Liver (tissue), 9 donors: ENCODE measurements around the gene PEX14. TPM values are rescaled to one million over a fixed set of nuclear protein-coding genes. Genes with fewer than 3 reads are reported as not detected.
A peak's percentile ranks its signal among the peaks of the same experiment; 100 is the strongest.
"Not testable (repeated sequence)": the region's sequence is repeated elsewhere in the genome, so short reads cannot be mapped to it uniquely, and the experiment has no call there.

Experiments
- DNase-seq: peaks from one replicate; pipeline ENCODE4 v3.0.0-alpha.2; 2017; ENCODE audit warnings: low spot score
- H3K27ac ChIP-seq, 2 donors: one replicate each; pipeline ENCODE4 v1.7.0; 2013; ENCODE audit warnings: inconsistent platforms in 2 of 2, low read length in 2 of 2, control low read depth in 1 of 2, low read depth in 1 of 2, mild to moderate bottlenecking in 1 of 2
- H3K27me3 ChIP-seq, 4 donors: one replicate each; pipeline versions ENCODE4 v1.6.1 to v1.7.0; 2013; ENCODE audit warnings: low read length in 3 of 4, inconsistent platforms in 1 of 4, mild to moderate bottlenecking in 1 of 4, moderate library complexity in 1 of 4; ENCODE audit not compliant: control insufficient read depth in 4 of 4, insufficient read depth in 4 of 4
- H3K36me3 ChIP-seq, 4 donors: one replicate each; pipeline versions ENCODE4 v1.6.1 to v1.7.0; 2013; ENCODE audit warnings: low read length in 3 of 4, mild to moderate bottlenecking in 3 of 4, low read depth in 1 of 4, moderate library complexity in 1 of 4; ENCODE audit not compliant: control insufficient read depth in 4 of 4, insufficient read depth in 3 of 4
- H3K4me1 ChIP-seq, 4 donors: one replicate each; pipeline versions ENCODE4 v1.6.1 to v1.7.0; 2013; ENCODE audit warnings: low read length in 3 of 4, mild to moderate bottlenecking in 3 of 4, moderate library complexity in 1 of 4; ENCODE audit not compliant: control insufficient read depth in 4 of 4, insufficient read depth in 4 of 4
- H3K4me3 ChIP-seq, 3 donors: one replicate each; pipeline versions ENCODE4 v1.6.1 to v1.7.0; 2013; ENCODE audit warnings: low read length in 3 of 3, control low read depth in 1 of 3, low read depth in 1 of 3, mild to moderate bottlenecking in 1 of 3
- H3K9ac ChIP-seq, 2 donors: one replicate each; pipeline ENCODE4 v1.7.0; 2013; ENCODE audit warnings: low read length in 2 of 2, mild to moderate bottlenecking in 2 of 2, moderate library complexity in 2 of 2, control low read depth in 1 of 2, low read depth in 1 of 2
- H3K9me3 ChIP-seq, 4 donors: one replicate each; pipeline versions ENCODE4 v1.6.1 to v1.7.0; 2013; ENCODE audit warnings: low read length in 3 of 4; ENCODE audit not compliant: control insufficient read depth in 4 of 4
- CTCF ChIP-seq: fragments of 150-350 bp; IDR thresholded peaks from 2 replicates; pipeline ENCODE4 v1.5.1; 2017; ENCODE audit warnings: improper control_type of control experiment, low read depth, low read length; ENCODE audit not compliant: missing input control
- EGR1 ChIP-seq, 2 donors: IDR thresholded peaks; 2 replicates each; pipeline ENCODE4 v1.6.1; 2016 to 2018; ENCODE audit warnings: antibody characterized with exemption in 2 of 2, low read depth in 2 of 2
- FOXA1 ChIP-seq: IDR thresholded peaks from 2 replicates; pipeline ENCODE4 v1.6.1; 2016; ENCODE audit warnings: antibody characterized with exemption
- FOXA2 ChIP-seq: IDR thresholded peaks from 2 replicates; pipeline ENCODE4 v1.6.1; 2016; ENCODE audit warnings: antibody characterized with exemption
- GABPA ChIP-seq, 2 donors: IDR thresholded peaks in 1 of 2; conservative IDR thresholded peaks in 1 of 2; 2 replicates each; pipeline ENCODE4 v1.6.1; 2016; ENCODE audit warnings: antibody characterized with exemption in 2 of 2, mild to moderate bottlenecking in 1 of 2, moderate library complexity in 1 of 2
- HNF4A ChIP-seq, 2 donors: conservative IDR thresholded peaks; 2 replicates each; pipeline ENCODE4 v1.6.1; 2016; ENCODE audit warnings: antibody characterized with exemption in 2 of 2, mild to moderate bottlenecking in 2 of 2
- MAX ChIP-seq: IDR thresholded peaks from 2 replicates; pipeline ENCODE4 v1.6.1; 2016; ENCODE audit warnings: antibody characterized with exemption
- NR2F2 ChIP-seq: IDR thresholded peaks from 2 replicates; pipeline ENCODE4 v1.6.1; 2016; ENCODE audit warnings: antibody characterized with exemption
- RXRA ChIP-seq, 2 donors: IDR thresholded peaks; 2 replicates each; pipeline ENCODE4 v1.6.1; 2017 to 2018; ENCODE audit warnings: antibody characterized with exemption in 2 of 2, mild to moderate bottlenecking in 1 of 2
- SP1 ChIP-seq: IDR thresholded peaks from 2 replicates; pipeline ENCODE4 v1.6.1; 2018; ENCODE audit warnings: antibody characterized with exemption, mild to moderate bottlenecking
- TAF1 ChIP-seq: conservative IDR thresholded peaks from 2 replicates; pipeline ENCODE4 v1.6.1; 2016; ENCODE audit warnings: antibody characterized with exemption, mild to moderate bottlenecking
- YY1 ChIP-seq: IDR thresholded peaks from 2 replicates; pipeline ENCODE4 v1.6.1; 2016; ENCODE audit warnings: antibody characterized with exemption, mild to moderate bottlenecking
- ZBTB33 ChIP-seq: IDR thresholded peaks from 2 replicates; pipeline ENCODE4 v1.6.1; 2016; ENCODE audit warnings: antibody characterized with exemption
- WGBS: extraction: QIAGEN DNeasy Blood & Tissue Kit; methylation state at CpG from one replicate; pipeline ENCODE4 v1.1.7; 2013; 5-methylcytosine and 5-hydroxymethylcytosine counted together
- polyA plus RNA-seq, 2 donors: library from polyadenylated mRNA; stranded (reverse) in 1 of 2; unstranded in 1 of 2; fragments of 200-250 nt in 1 of 2; fragments of >200 nt in 1 of 2; fragmentation: Nextera tagmentation in 1 of 2; extraction: Ambion mirVana in 1 of 2; gene quantifications; one replicate each; pipeline versions ENCODE4 v1.2.1 to v1.2.3, GENCODE V29; 2013 to 2015
- total RNA-seq, 2 donors: library from RNA; depleted of rRNA; stranded (reverse); fragments of >200 nt; gene quantifications; one replicate each; pipeline ENCODE4 v1.2.3, GENCODE V29; 2014
- donor health status: healthy.
- donor health status: healthy.
- donor health status: healthy.
- donor health status: healthy.
- donor health status: healthy.

Gene PEX14
- total and polyA plus RNA-seq, 4 donors = 7.1 to 16.1 (median 11.7) TPM

- TF ChIP-seq SP1 = no peak
- TF ChIP-seq NR2F2 = no peak
These were observed 1.5 kb upstream of the PEX14 start (continued) for GRCh38 chr1:10473145-10473765.

GRCh38 chr1:10474309-10474612, 489 bp upstream of the PEX14 start:
- H3K4me1 ChIP-seq = peaks cover 3 to 52% (median 38%) of the 10 kb centered on the region in 4 donors
- not testable (repeated sequence) for DNase-seq

GRCh38 chr1:10475510-10475909, 760 bp downstream of the PEX14 start:
- DNase-seq = no peak
- Histone ChIP-seq H3K27me3 (no peaks in the 10 kb centered on the region), H3K36me3 (peaks cover 0 to 4% (median 0%) of the 10 kb centered on the region in 4 donors), H3K27ac (peak overlapping the region; percentile 64 to 83), H3K9me3 (no peaks in the 10 kb centered on the region), H3K4me1 (peaks cover 7 to 56% (median 45%) of the 10 kb centered on the region in 4 donors), H3K9ac (peak overlapping the region; percentile 56 to 94), H3K4me3 (peak overlapping the region; percentile 86 to 96 (median 91))
- WGBS = 1% methylated on average over 13 of the region's 13 CpGs
- TF ChIP-seq RXRA (IDR thresholded peaks at IDR 0.05) (no peak), FOXA2 (no peak), SP1 (no peak), ZBTB33 (no peak), MAX (no peak), HNF4A (conservative IDR thresholded peaks at IDR 0.05) (no peak), YY1 (no peak), EGR1 (IDR thresholded peaks at IDR 0.05; ENCODE audit: low read depth in 2 of 2) (no peak), FOXA1 (no peak), CTCF (no peak)

More at GRCh38 chr1:10474309-10474612, 489 bp upstream of the PEX14 start:
- H3K27me3 ChIP-seq, H3K9me3 ChIP-seq, H3K36me3 ChIP-seq, H3K9ac ChIP-seq: not testable (repeated sequence)
- 94% methylated on average over 10 of the region's 10 CpGs for WGBS
- Histone ChIP-seq H3K4me3 (peak overlapping the region; percentile 86 to 96 (median 91)), H3K27ac (peak overlapping the region in 1 of 2 donors; percentile 64)

- no peak for DNase-seq
- H3K9me3 ChIP-seq = no peaks in the 10 kb centered on the region
- H3K9ac ChIP-seq = no peak overlapping the region
- peaks cover 7 to 39% (median 32%) of the 10 kb centered on the region in 4 donors for H3K4me1 ChIP-seq
- no peaks in the 10 kb centered on the region for H3K27me3 ChIP-seq
- peaks cover 0 to 4% (median 0%) of the 10 kb centered on the region in 4 donors for H3K36me3 ChIP-seq
- H3K27ac ChIP-seq = no peak overlapping the region
- TF ChIP-seq GABPA (IDR thresholded peaks at IDR 0.05 in 1 of 2, conservative IDR thresholded peaks at IDR 0.05 in 1 of 2) = no peak
- no peak for TF ChIP-seq MAX
- no peak for TF ChIP-seq TAF1
- peak; percentile 18 for TF ChIP-seq HNF4A (conservative IDR thresholded peaks at IDR 0.05)
- TF ChIP-seq FOXA2 = no peak
- TF ChIP-seq NR2F2 = no peak
- TF ChIP-seq SP1 = no peak
- no peak overlapping the region for H3K4me3 ChIP-seq
- WGBS = 52% methylated on average over 8 of the region's 8 CpGs
These were observed 4.5 kb downstream of the PEX14 start for GRCh38 chr1:10479296-10479695.
